SJCRH30 (cell line): ENCODE results near the gene MYO18B. TPM values are rescaled to one million over a fixed set of nuclear protein-coding genes. Genes with fewer than 3 reads are reported as not detected.

Experiments used
- DNase-seq, 2 experiments: peaks; one replicate each; pipeline ENCODE4 v3.0.0-alpha.2; 2015 to 2020
- H3K27ac ChIP-seq: fragments of 250-450 bp; sonication (Bioruptor Pico); 2 replicates; pipeline ENCODE4 v1.5.1; 2020; ENCODE audit warnings: mild to moderate bottlenecking, moderate library complexity
- H3K27me3 ChIP-seq: fragments of 250-450 bp; sonication (Bioruptor Pico); 2 replicates; pipeline ENCODE4 v1.5.1; 2020; ENCODE audit warnings: mild to moderate bottlenecking, moderate library complexity
- H3K36me3 ChIP-seq: fragments of 250-450 bp; sonication (Bioruptor Pico); 2 replicates; pipeline ENCODE4 v1.5.1; 2020; ENCODE audit warnings: mild to moderate bottlenecking, moderate library complexity
- H3K4me1 ChIP-seq: fragments of 250-450 bp; sonication (Bioruptor Pico); 2 replicates; pipeline ENCODE4 v1.5.1; 2020; ENCODE audit warnings: mild to moderate bottlenecking, moderate library complexity
- H3K4me3 ChIP-seq: fragments of 250-450 bp; sonication (Bioruptor Pico); 2 replicates; pipeline ENCODE4 v1.5.1; 2020; ENCODE audit warnings: mild to moderate bottlenecking, moderate library complexity
- H3K9me3 ChIP-seq: fragments of 250-450 bp; sonication (Bioruptor Pico); replicated peaks from 2 replicates; pipeline ENCODE4 v1.5.1; 2020; ENCODE audit warnings: mild to moderate bottlenecking, moderate library complexity
- total RNA-seq: library from RNA; depleted of rRNA; stranded (reverse); fragments of >200 nt; shearing (Covaris generic); gene quantifications from 2 replicates; pipeline ENCODE4 v1.2.3, GENCODE V29; 2014

MYO18B gene
- total RNA-seq, 1 experiment from 2014 or later, result 40.6 TPM

DNA sequence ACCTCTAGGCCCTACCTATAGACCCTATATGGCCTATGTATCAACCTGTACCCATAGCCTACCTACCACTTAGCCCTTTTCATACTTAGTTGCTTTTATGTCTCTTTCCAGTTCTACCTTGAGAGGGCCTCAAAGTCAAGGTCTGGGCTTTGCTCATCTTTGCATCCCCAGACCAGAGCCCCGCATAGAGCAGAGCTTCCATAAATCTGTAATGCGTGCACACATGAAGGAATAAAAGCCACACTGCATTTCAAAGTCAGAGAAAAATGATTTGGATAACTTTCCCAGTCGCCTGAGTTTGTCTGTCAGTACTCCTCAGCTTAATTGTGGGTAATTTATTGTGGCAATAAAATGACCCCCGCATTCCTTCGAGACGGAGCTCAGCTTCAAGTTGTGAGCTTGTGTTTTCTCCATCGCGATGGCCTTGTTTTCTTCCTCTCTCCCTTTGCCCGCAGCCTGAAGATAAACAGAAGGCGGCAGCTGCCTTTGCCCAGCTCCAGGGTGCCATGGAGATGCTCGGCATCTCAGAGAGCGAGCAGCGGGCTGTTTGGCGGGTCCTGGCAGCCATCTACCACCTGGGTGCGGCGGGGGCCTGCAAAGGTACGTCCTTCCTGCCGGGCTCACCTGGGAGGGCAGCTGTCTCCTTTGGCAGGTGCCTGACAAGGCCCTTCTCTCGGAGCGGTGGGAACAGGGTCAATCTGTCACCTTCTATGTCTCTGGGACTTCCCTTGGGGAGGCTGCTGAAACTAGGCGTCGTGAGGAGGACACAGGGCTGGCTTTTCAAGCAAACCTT, 55.7 kb downstream of the MYO18B start:
- H3K4me3 ChIP-seq, result no peak overlapping the region
- no peaks in the 10 kb centered on the region for H3K9me3 ChIP-seq
- no peaks in the 10 kb centered on the region for H3K27me3 ChIP-seq
- H3K4me1 ChIP-seq, result no peaks in the 10 kb centered on the region
- no peak for DNase-seq
- peaks cover 84% of the 10 kb centered on the region for H3K36me3 ChIP-seq
- H3K27ac ChIP-seq, result no peak overlapping the region

GRCh38 chr22:25800766-25801165, 58.8 kb downstream of the MYO18B start:
- no peak overlapping the region for H3K27ac ChIP-seq
- no peak overlapping the region for H3K4me3 ChIP-seq
- H3K36me3 ChIP-seq, result peaks cover 86% of the 10 kb centered on the region
- no peaks in the 10 kb centered on the region for H3K27me3 ChIP-seq
- no peaks in the 10 kb centered on the region for H3K4me1 ChIP-seq
- no peaks in the 10 kb centered on the region for H3K9me3 ChIP-seq
- no peak for DNase-seq

DNA sequence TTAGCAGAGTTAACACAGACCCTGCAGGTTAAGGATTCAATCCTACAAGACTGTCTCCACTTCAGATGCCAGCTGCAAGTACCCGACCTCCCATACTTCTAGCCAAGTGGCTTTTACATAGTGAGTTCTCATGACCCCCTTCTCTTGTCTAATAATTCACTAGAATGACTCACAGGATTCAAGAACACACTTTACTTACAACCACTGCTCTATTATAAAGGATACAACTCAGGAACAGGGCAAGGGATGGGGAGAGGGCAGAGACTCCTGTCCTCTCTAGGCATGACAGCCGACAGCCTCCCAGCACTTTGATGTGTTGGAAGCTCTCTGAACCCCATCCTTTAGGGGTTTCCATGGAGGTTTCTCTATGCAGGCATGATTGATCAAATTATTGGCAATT, 60.0 kb downstream of the MYO18B start:
- Histone ChIP-seq H3K27me3 (no peaks in the 10 kb centered on the region), H3K36me3 (peaks cover 93% of the 10 kb centered on the region), H3K9me3 (no peaks in the 10 kb centered on the region), H3K27ac (no peak overlapping the region), H3K4me1 (no peaks in the 10 kb centered on the region), H3K4me3 (no peak overlapping the region)
- DNase-seq, result no peak

- Histone ChIP-seq H3K27me3 (no peaks in the 10 kb centered on the region), H3K4me1 (no peaks in the 10 kb centered on the region), H3K4me3 (no peak overlapping the region), H3K27ac (no peak overlapping the region), H3K9me3 (no peaks in the 10 kb centered on the region), H3K36me3 (peaks cover 81% of the 10 kb centered on the region)
- DNase-seq, result no peak
Measured at GRCh38 chr22:25804676-25805075, 62.7 kb downstream of the MYO18B start.

GRCh38 chr22:25806579-25806978, 64.6 kb downstream of the MYO18B start:
- DNase-seq, result no peak
- Histone ChIP-seq H3K27ac (no peak overlapping the region), H3K36me3 (peaks cover 66% of the 10 kb centered on the region), H3K27me3 (no peaks in the 10 kb centered on the region), H3K4me1 (no peaks in the 10 kb centered on the region), H3K9me3 (no peaks in the 10 kb centered on the region), H3K4me3 (no peak overlapping the region)

- H3K4me3 ChIP-seq, result no peak overlapping the region
- no peak overlapping the region for H3K27ac ChIP-seq
- no peaks in the 10 kb centered on the region for H3K4me1 ChIP-seq
- no peaks in the 10 kb centered on the region for H3K9me3 ChIP-seq
- peaks cover 51% of the 10 kb centered on the region for H3K36me3 ChIP-seq
- no peaks in the 10 kb centered on the region for H3K27me3 ChIP-seq
- DNase-seq, result no peak
Measured at GRCh38 chr22:25814685-25815084, 72.7 kb downstream of the MYO18B start.

DNA sequence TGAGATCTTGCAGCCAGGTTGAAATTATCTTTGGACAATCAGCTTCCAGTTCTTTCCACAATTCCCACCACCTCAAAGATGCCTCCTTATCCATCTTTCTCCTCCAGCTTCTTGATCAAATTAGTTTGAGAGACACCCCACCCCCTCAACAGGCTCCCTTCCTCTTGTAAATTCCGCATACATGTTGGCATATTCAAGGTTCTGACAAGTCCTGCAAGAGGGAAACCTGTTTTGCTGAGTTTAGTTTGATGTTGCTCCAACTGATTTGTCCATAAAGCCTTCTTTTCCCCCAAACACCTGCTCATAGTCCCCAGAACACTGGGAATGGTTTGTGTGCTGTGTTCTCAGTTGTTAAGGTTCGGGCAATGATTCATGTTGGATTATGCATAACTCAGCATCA, 73.6 kb downstream of the MYO18B start:
- Histone ChIP-seq H3K4me1 (no peaks in the 10 kb centered on the region), H3K36me3 (peaks cover 59% of the 10 kb centered on the region), H3K9me3 (no peaks in the 10 kb centered on the region; the same call in 1 of the 2 replicates), H3K4me3 (no peak overlapping the region), H3K27ac (no peak overlapping the region), H3K27me3 (no peaks in the 10 kb centered on the region)
- DNase-seq, result no peak

- Histone ChIP-seq H3K4me1 (no peaks in the 10 kb centered on the region), H3K27ac (no peak overlapping the region), H3K36me3 (peaks cover 65% of the 10 kb centered on the region), H3K4me3 (no peak overlapping the region), H3K27me3 (no peaks in the 10 kb centered on the region), H3K9me3 (peaks cover 4% of the 10 kb centered on the region)
- no peak for DNase-seq
Measured at GRCh38 chr22:25816522-25817059, 74.6 kb downstream of the MYO18B start.

DNA sequence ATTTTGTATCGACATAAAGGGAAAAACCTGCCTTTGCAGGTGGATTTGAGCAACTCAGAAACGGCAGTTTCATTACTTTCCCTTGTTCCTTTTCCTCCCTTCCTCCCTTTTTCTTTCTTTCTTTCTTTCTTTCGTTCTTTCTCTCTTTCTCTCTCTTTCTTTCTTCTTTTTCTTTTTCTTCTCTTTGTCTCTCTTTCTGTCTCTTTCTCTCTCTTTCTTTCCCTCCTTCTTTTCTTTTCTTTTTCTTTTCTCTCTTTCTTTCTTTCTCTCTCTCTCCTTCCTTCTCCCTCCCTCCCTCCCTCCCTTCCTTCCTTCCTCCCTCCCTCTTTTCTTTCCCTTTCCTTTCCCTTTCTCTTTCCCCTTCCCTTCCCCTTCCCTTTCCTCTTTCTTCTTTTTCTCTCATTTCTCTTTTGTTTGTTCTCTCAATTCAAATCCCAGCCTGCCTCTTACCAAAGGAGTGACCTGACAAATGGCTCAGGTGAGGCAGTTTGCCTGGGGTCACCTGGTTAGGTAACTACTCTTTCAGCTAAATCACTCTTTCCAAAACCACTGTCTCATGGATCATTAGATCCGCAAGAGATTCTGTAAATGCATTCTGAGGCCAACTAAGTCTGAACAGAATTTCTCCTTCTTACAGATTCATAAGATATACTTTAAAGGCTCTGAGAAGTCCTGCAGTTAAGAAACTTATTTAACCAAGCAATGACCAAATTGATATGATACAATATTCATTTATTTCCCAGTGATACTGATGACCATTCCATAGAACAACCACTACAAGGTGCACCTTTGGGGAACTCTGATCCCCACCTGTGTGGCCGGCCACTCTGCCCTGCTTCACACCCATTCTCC, 75.3 kb downstream of the MYO18B start:
- no peaks in the 10 kb centered on the region for H3K4me1 ChIP-seq
- peaks cover 65% of the 10 kb centered on the region for H3K36me3 ChIP-seq
- H3K27ac ChIP-seq, result no peak overlapping the region
- no peak for DNase-seq
- H3K9me3 ChIP-seq, result peaks cover 4% of the 10 kb centered on the region
- H3K27me3 ChIP-seq, result no peaks in the 10 kb centered on the region
- no peak overlapping the region for H3K4me3 ChIP-seq

DNA sequence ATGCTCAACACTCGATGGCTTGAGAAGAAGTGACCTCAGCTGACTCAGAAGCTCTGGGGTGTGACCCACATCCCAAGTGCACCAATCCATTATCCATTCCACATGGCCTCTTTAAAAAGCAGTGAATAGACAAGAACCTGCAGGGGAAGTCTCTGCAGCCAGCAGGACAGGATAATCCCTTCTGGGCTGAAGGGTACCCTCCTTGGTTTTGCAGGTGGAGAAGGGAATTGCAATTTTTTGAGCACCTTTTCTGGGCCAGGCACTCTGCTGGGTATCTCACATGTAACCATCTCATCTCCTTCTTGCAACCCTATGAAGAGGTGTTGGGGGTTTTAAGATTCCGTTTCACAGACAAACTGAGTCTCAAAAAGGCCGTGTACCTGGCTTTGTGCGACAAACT, 76.6 kb downstream of the MYO18B start:
- Histone ChIP-seq H3K4me1 (no peaks in the 10 kb centered on the region), H3K36me3 (peaks cover 74% of the 10 kb centered on the region), H3K4me3 (no peak overlapping the region), H3K9me3 (peaks cover 4% of the 10 kb centered on the region), H3K27me3 (no peaks in the 10 kb centered on the region), H3K27ac (no peak overlapping the region)
- no peak for DNase-seq

- no peak overlapping the region for H3K4me3 ChIP-seq
- no peaks in the 10 kb centered on the region for H3K27me3 ChIP-seq
- peaks cover 89% of the 10 kb centered on the region for H3K36me3 ChIP-seq
- H3K4me1 ChIP-seq, result no peaks in the 10 kb centered on the region
- H3K27ac ChIP-seq, result no peak overlapping the region
- peaks cover 4% of the 10 kb centered on the region for H3K9me3 ChIP-seq
- no peak for DNase-seq
Measured at GRCh38 chr22:25822344-25822743, 80.4 kb downstream of the MYO18B start.

DNA sequence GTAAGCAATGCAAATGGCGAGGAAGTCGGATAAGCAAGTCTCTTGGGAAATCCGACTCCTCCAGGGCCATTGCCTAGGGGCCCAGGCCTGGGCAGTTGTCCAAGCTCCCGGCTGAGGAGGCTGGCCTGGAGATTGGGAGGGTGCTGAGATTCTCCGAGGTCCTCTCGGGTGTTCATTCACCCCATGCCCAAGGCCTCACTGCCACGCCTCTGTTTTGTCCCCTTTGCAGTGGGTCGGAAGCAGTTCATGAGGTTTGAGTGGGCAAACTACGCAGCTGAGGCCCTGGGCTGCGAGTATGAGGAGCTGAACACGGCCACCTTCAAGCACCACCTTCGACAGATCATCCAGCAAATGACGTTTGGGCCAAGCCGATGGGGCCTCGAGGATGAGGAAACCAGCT, 81.3 kb downstream of the MYO18B start:
- no peak overlapping the region for H3K27ac ChIP-seq
- H3K36me3 ChIP-seq, result peaks cover 91% of the 10 kb centered on the region
- H3K9me3 ChIP-seq, result peaks cover 4% of the 10 kb centered on the region
- H3K4me1 ChIP-seq, result no peaks in the 10 kb centered on the region
- peak in 1 of 2 experiments; percentile 30 for DNase-seq
- no peak overlapping the region for H3K4me3 ChIP-seq
- H3K27me3 ChIP-seq, result no peaks in the 10 kb centered on the region

DNA sequence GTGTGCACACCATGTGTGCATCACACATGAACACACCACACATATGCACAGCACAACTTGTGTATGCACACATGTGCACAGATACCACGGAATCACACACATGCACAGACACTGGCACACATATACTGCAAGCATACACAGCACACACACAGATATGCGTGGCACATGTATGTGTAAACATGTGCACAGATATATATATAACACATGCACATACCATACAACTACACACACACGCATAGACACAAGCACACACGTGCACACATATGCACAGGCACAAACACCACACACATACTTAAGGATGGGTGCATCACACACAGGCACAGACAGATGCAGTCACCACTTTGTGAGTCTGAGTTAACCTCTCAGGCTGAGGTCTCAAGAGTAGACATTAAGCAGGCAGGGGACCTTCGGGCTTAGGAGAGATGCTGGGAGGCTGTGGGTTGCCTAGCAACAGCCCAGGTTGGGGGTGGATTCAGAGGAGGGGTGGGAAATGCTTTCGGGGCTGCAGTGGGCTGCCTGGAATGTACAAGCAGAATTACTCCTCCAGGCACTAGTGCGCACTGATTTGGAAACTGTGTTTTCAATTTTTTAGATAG, 82.9 kb downstream of the MYO18B start:
- Histone ChIP-seq H3K4me3 (no peak overlapping the region), H3K4me1 (no peaks in the 10 kb centered on the region), H3K9me3 (peaks cover 4% of the 10 kb centered on the region), H3K27me3 (no peaks in the 10 kb centered on the region), H3K27ac (no peak overlapping the region), H3K36me3 (peaks cover 96% of the 10 kb centered on the region)
- no peak for DNase-seq

- H3K27me3 ChIP-seq, result no peaks in the 10 kb centered on the region
- no peak overlapping the region for H3K4me3 ChIP-seq
- no peaks in the 10 kb centered on the region for H3K9me3 ChIP-seq
- H3K36me3 ChIP-seq, result peaks cover 98% of the 10 kb centered on the region
- DNase-seq, result no peak
- no peak overlapping the region for H3K27ac ChIP-seq
- no peaks in the 10 kb centered on the region for H3K4me1 ChIP-seq
Measured at GRCh38 chr22:25827415-25827814, 85.4 kb downstream of the MYO18B start.

- H3K27me3 ChIP-seq, result no peaks in the 10 kb centered on the region
- DNase-seq, result no peak
- no peak overlapping the region for H3K4me3 ChIP-seq
- no peaks in the 10 kb centered on the region for H3K4me1 ChIP-seq
- H3K9me3 ChIP-seq, result no peaks in the 10 kb centered on the region
- no peak overlapping the region for H3K27ac ChIP-seq
- peaks cover 99% of the 10 kb centered on the region for H3K36me3 ChIP-seq
Measured at GRCh38 chr22:25828422-25828821, 86.4 kb downstream of the MYO18B start.
